Esophagus muscularis mucosa (tissue), 4 donors: ENCODE measurements around the gene ALDH1A2. TPM values are rescaled to one million over a fixed set of nuclear protein-coding genes. Genes with fewer than 3 reads are reported as not detected.

Source experiments
- DNase-seq: peaks from one replicate; pipeline ENCODE4 v3.0.0-alpha.2; 2017; ENCODE audit errors: extremely low spot score
- H3K27ac ChIP-seq, 4 donors: fragments of 200-600 bp; sonication (generic); replicated peaks in 1 of 4; 1 replicate in 3 of 4; 2 replicates in 1 of 4; pipeline ENCODE4 v1.5.1; 2016 to 2019; ENCODE audit warnings: mild to moderate bottlenecking in 1 of 4
- H3K27me3 ChIP-seq, 4 donors: fragments of 200-600 bp; sonication (generic); one replicate each; pipeline versions ENCODE4 v1.5.1 to v1.6.0; 2016 to 2019
- H3K36me3 ChIP-seq, 4 donors: fragments of 200-600 bp; sonication (generic); one replicate each; pipeline ENCODE4 v1.5.1; 2016 to 2019
- H3K4me1 ChIP-seq, 4 donors: fragments of 200-600 bp; sonication (generic); one replicate each; pipeline ENCODE4 v1.5.1; 2016 to 2019
- H3K4me3 ChIP-seq, 4 donors: fragments of 200-600 bp; sonication (generic); 1 replicate in 2 of 4; 2 replicates in 2 of 4; pipeline ENCODE4 v1.5.1; 2016 to 2019; ENCODE audit warnings: mild to moderate bottlenecking in 4 of 4, moderate library complexity in 1 of 4
- H3K9me3 ChIP-seq, 4 donors: fragments of 200-600 bp; sonication (generic); 1 replicate in 3 of 4; 2 replicates in 1 of 4; pipeline ENCODE4 v1.5.1; 2016 to 2019
- EP300 ChIP-seq: sonication (generic); formaldehyde crosslinking; IDR thresholded peaks from one replicate; pipeline ENCODE4 v1.6.1; 2017; ENCODE audit warnings: antibody characterized with exemption
- POLR2A ChIP-seq: fragments of 450-650 bp; IDR thresholded peaks from one replicate; pipeline ENCODE4 v1.6.1; 2017; ENCODE audit warnings: antibody characterized with exemption, moderate library complexity, mild to moderate bottlenecking, low read depth
- POLR2AphosphoS5 ChIP-seq, 2 donors: sonication (generic); formaldehyde crosslinking; IDR thresholded peaks; one replicate each; pipeline ENCODE4 v1.6.1; 2017; ENCODE audit warnings: antibody characterized with exemption in 2 of 2
- WGBS: methylation state at CpG from one replicate; pipeline ENCODE4 v1.1.5; 2018; 5-methylcytosine and 5-hydroxymethylcytosine counted together
- intact Hi-C: fragments of 100-400 bp; cut with DNase I; formaldehyde crosslinking; loops from one replicate; pipeline ENCODE4 v1.15.1; 2023
- total RNA-seq, 4 donors: library from RNA; depleted of rRNA; stranded (reverse); fragments of >200 nt; gene quantifications; one replicate each; pipeline versions ENCODE4 v1.1.0 to v1.2.1, GENCODE V29; 2016
- TF ChIP-seq, protein P1 (sequence below), 3 experiments: fragments of 200-600 bp in 2 of 3; fragments of 450-650 bp in 1 of 3; sonication (generic) in 2 of 3; IDR thresholded peaks; one replicate each; pipeline ENCODE4 v1.5.1; 2017 to 2019; ENCODE audit warnings: antibody characterized with exemption in 3 of 3, mild to moderate bottlenecking in 2 of 3, moderate library complexity in 1 of 3

The ALDH1A2 gene
- total RNA-seq, 4 donors from 2014 or later: 13.3 to 41.2 (median 19.8) TPM

- H3K9me3 ChIP-seq: no peaks in the 10 kb centered on the region
- H3K4me3 ChIP-seq: no peak overlapping the region
- H3K36me3 ChIP-seq: no peaks in the 10 kb centered on the region
- intact Hi-C loops: loop anchor here (5.0 kb wide), 1 partner anchor 517 kb away; no protein-coding TSS in a partner anchor
- H3K27me3 ChIP-seq: peaks cover 0 to 18% (median 0%) of the 10 kb centered on the region in 4 donors
- WGBS: 100% methylated on average over 2 of the region's 2 CpGs
- no peak for TF ChIP-seq EP300
- no peak for TF ChIP-seq POLR2A
- TF ChIP-seq POLR2AphosphoS5 (IDR thresholded peaks at IDR 0.05): no peak
- TF ChIP-seq, protein P1, sequence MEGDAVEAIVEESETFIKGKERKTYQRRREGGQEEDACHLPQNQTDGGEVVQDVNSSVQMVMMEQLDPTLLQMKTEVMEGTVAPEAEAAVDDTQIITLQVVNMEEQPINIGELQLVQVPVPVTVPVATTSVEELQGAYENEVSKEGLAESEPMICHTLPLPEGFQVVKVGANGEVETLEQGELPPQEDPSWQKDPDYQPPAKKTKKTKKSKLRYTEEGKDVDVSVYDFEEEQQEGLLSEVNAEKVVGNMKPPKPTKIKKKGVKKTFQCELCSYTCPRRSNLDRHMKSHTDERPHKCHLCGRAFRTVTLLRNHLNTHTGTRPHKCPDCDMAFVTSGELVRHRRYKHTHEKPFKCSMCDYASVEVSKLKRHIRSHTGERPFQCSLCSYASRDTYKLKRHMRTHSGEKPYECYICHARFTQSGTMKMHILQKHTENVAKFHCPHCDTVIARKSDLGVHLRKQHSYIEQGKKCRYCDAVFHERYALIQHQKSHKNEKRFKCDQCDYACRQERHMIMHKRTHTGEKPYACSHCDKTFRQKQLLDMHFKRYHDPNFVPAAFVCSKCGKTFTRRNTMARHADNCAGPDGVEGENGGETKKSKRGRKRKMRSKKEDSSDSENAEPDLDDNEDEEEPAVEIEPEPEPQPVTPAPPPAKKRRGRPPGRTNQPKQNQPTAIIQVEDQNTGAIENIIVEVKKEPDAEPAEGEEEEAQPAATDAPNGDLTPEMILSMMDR (IDR thresholded peaks at IDR 0.05): no peak
- no peaks in the 10 kb centered on the region for H3K4me1 ChIP-seq
- no peak overlapping the region for H3K27ac ChIP-seq
- DNase-seq: no peak
Measured at GRCh38 chr15:58074452-58074851, 8.9 kb upstream of the ALDH1A2 start.

DNA sequence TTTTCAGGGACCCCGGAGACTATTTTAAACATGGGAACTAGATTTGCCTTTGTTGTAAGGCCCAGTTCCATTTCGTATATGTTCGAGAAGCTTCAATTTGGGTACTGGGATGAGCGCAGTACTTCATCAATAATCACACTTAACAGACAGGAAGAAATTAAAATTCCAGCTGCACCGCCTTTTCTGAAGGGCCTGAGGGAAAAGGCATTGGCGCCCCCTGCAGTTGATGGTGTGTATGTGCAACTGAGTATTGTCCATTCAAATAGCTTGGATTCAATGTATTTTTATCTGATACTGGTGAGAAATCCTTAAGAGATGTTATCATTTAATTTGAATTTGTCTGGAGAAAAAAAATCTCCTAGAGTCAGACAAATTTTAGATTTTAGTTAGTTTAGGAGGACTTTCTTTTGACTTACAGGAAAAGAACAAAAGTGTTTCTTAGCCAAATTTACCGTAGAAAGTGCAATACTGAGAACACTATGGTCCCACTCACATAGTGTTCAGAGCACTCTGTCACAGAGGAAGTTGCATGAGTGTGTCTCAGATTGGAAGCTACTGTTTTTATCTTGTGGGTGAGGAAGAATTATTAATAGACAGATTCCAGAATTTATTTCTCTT, 5.4 kb upstream of the ALDH1A2 start:
- no peaks in the 10 kb centered on the region for H3K9me3 ChIP-seq
- intact Hi-C loops: loop anchor here (5.0 kb wide), 1 partner anchor 514 kb away; no protein-coding TSS in a partner anchor
- TF ChIP-seq, protein P1 (IDR thresholded peaks at IDR 0.05): peak; percentile 80 to 93 (median 85)
- TF ChIP-seq POLR2AphosphoS5 (IDR thresholded peaks at IDR 0.05): no peak
- TF ChIP-seq EP300: no peak
- peaks cover 2 to 43% (median 8%) of the 10 kb centered on the region in 4 donors for H3K27me3 ChIP-seq
- WGBS: 37% methylated on average over 7 of the region's 7 CpGs
- H3K36me3 ChIP-seq: no peaks in the 10 kb centered on the region
- no peak overlapping the region for H3K27ac ChIP-seq
- DNase-seq: no peak
- H3K4me3 ChIP-seq: no peak overlapping the region
- H3K4me1 ChIP-seq: peaks cover 0 to 12% (median 8%) of the 10 kb centered on the region in 4 donors

DNA sequence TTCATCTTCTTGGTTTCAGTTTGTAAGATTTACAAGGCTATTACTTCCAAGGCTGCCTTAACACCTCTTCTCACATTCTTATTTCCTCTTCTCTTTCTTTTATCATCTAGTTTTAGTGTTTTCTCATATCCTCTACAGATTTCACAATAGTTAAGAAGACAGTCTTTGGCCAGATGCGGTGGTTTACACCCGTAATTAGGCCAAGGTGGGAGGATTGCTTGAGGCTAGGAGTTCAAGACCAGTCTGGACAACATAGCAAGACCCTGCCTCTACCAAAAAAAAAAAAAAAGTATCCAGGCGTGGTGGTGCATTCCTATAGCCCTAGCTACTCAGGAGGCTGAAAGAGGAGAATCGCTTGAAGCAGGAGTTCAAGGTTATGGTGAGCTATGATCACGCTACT, 3.5 kb upstream of the ALDH1A2 start:
- WGBS: 90% methylated on average over 5 of the region's 5 CpGs
- H3K4me1 ChIP-seq: peaks cover 3 to 24% (median 18%) of the 10 kb centered on the region in 4 donors
- peaks cover 11 to 58% (median 25%) of the 10 kb centered on the region in 4 donors for H3K27me3 ChIP-seq
- no peaks in the 10 kb centered on the region for H3K9me3 ChIP-seq
- DNase-seq: no peak
- no peak overlapping the region for H3K4me3 ChIP-seq
- intact Hi-C loops: loop anchor here (5.0 to 10.0 kb wide), 2 partner anchors 97 to 324 kb away; no protein-coding TSS in a partner anchor
- no peak overlapping the region for H3K27ac ChIP-seq
- TF ChIP-seq, protein P1 (IDR thresholded peaks at IDR 0.05): no peak
- TF ChIP-seq EP300: no peak
- no peak for TF ChIP-seq POLR2AphosphoS5 (IDR thresholded peaks at IDR 0.05)
- no peaks in the 10 kb centered on the region for H3K36me3 ChIP-seq

GRCh38 chr15:58066042-58066867, 744 bp upstream of the ALDH1A2 start:
- TF ChIP-seq POLR2AphosphoS5 (IDR thresholded peaks at IDR 0.05) (peak in 1 of 2 donors; percentile 30), EP300 (no peak), POLR2A (no peak)
- TF ChIP-seq, protein P1 (IDR thresholded peaks at IDR 0.05): peak; percentile 69 to 95 (median 81)
- peak overlapping the region; percentile 59 to 67 (median 62) for H3K4me3 ChIP-seq
- peaks cover 11 to 63% (median 29%) of the 10 kb centered on the region in 4 donors for H3K27me3 ChIP-seq
- no peaks in the 10 kb centered on the region for H3K9me3 ChIP-seq
- intact Hi-C loops: loop anchor here (2.0 to 10.0 kb wide), 3 partner anchors 94 to 321 kb away; no protein-coding TSS in a partner anchor
- no peaks in the 10 kb centered on the region for H3K36me3 ChIP-seq
- 25% methylated on average over 11 of the region's 59 CpGs for WGBS
- H3K4me1 ChIP-seq: peaks cover 3 to 24% (median 18%) of the 10 kb centered on the region in 4 donors
- no peak for DNase-seq
- H3K27ac ChIP-seq: peak overlapping the region; percentile 51 to 72 (median 60)
